DMS 273 (cell line): ENCODE data around the gene CFAP251.
A peak's percentile ranks its signal among the peaks of the same experiment; 100 is the strongest.
"Not testable (repeated sequence)": the region's sequence is repeated elsewhere in the genome, so short reads cannot be mapped to it uniquely, and the experiment has no call there.

Experiments
- DNase-seq: peaks from one replicate; lab custom pipeline; 2025; ENCODE audit not compliant: unreplicated experiment; lab: John Stamatoyannopoulos, UW

The CFAP251 gene

DNA sequence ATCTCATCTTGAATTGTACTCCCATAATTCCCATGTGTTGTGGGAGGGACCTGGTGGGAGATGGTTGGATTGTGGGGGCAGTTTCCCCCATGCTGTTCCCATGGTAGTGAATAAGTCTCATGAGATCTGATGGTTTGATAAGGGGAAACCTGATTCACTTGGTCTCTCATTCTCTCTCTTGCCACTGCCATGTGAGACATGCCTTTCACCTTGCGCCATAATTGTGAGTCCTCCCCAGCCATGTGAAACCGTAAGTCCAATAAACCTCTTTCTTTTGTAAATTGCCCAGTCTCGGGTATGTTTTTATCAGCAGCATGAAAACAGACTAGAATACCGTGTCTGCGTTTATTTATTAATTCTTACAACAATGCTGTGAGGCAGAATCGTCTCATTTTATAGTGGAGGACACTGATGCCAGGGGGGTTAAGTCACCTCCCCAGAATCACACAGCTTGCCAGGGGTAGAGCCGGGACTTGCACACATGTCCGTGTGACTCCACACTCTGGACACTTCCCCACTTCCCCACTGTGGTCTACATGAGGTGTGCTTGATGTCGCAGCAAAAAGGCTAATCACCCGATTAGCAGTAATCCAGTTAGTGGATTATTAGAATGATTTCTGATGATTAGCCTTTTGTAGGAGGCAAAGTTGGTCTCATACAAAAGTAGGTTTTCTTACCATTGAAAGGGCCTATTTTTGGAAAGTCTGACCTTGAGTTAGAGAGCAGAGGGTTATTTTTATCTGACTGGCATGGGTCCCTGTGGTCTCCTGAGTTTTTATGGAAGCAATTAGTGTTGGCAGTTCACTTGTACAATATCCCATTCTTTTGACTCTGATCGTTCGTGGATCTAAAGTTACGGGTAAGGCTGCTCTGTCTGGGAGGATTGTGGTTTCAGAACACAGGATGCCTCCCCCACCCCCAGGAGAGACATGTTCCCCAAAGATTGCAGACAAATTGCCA lies 55.9 kb downstream of the CFAP251 start:
- DNase-seq: no peak

DNA sequence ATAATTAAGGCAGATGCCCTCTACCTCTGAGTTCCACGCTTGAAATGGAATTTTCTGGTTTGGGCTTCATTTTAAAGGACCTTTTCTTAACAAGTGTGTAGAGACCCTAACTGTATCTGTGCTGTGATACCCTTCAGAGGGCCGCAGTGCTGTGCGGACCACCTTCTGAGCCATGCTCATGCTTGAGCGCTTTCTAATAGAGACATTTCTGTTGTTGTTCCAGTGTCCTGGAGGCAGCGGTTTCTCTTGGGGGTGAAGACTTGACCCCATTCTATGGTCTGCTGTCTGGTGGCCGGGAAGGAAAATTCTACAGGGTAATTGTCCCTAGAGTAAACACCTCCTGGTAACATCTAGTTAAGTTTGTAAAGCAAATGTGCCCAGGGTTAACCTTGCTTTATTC lies 56.6 kb downstream of the CFAP251 start:
- DNase-seq: no peak

DNA sequence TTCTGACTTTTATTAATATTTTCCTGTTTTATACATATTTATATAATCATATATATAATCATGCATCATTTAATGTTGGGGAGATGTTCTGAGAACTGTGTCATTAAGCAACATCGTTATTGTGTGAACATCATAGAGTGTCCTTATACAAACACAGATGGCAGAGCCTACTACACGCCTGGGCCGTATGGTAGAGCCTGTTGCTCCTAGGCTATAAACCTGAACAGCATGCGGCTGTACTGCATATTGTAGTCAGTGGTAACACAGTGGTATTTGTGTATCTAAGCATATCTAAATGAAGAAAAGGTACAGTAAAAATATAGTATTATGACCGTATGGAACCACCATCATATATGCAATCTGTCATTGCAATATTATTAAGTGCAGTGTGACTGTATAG lies 58.6 kb downstream of the CFAP251 start:
- no peak for DNase-seq

DNA sequence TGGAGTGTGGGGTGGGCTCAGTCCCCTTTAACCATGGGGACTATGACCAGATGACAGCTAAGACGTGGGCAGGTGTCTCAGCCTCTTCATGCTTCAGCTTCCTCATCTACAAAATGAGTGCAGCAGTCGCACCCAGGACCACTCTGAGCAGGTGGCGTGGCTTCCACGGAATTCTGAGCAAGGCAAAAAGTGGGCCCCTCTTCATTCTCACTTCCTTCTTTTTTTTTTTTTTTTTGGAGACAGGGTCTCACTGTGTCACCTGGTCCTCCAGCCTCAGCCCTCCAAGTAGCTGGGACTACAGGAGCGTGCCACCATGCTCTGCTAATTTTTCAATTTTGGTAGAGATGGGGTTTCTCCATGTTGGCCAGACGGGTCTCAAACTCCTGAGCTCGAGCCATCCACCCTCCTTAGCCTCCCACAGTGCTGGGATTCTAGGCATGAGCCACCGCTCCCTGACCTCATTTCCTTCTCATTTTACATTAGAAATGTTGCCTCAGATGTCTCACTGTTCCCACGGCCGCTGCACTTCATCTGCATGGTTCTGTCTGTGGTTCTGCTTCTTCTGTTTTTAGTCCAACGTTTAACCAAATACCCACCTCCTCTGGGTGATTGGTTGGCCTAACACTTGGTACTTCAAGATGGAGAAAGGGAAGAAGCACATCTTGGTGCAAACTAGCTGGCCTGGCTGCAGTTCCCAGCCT lies 61.9 kb downstream of the CFAP251 start:
- DNase-seq: no peak

DNA sequence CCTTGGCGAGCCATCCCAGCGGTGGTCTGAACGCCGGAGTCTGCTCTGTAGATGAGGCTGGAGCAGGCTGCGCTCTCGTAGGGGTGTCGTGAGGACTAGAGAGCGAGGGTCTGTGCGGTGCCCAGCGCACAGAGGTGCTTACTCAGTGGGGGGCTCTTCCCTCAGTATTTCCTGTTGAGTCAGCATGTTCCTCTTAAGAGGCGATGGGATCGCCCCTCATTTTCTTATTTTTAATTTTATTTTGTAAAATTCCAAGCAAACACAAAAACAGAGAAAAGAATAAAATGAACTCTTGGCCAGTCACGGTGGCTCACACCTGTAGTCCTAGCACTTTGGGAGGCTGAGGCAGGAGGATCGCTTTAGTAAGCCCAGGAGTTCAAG lies 62.5 kb downstream of the CFAP251 start:
- DNase-seq: no peak

DNA sequence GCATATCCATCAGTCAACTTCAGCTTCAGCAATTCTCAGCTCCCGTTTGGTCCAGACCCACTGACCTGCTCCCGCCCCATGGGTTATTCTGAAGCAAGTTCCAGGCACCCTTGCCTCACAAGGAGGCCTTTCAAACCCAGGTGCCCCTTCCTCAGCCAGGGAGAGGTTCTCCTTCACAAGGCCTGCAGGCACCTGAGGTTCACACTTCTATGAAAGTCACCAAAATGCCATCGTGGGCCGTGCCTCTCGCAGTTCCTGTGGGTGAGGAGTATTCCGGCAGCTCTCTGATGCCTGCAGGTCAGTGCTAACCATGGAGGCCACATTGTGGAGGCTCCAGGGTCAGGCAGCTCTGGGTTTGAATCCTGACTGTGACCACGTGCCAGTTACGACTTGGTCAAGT lies 63.1 kb downstream of the CFAP251 start:
- no peak for DNase-seq

DNA sequence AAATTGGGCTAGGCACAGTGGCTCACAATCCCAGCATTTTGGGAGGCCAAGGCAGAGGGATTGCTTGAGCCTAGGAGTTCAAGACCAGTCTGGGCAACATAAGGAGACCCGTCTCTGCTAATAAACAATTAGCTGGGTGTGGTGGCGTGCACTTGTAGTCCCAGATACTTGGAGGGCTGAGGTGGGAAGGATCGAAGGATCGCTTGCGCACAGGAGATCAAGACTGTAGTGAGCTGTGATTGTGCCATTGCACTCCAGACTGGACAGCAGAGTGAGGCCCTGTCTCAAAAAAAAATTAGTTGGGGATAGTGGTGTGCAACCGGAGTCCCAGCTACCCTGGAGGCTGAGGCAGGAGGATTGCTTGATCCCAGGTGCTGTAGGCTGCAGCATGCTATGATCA lies 64.6 kb downstream of the CFAP251 start:
- DNase-seq: no peak

DNA sequence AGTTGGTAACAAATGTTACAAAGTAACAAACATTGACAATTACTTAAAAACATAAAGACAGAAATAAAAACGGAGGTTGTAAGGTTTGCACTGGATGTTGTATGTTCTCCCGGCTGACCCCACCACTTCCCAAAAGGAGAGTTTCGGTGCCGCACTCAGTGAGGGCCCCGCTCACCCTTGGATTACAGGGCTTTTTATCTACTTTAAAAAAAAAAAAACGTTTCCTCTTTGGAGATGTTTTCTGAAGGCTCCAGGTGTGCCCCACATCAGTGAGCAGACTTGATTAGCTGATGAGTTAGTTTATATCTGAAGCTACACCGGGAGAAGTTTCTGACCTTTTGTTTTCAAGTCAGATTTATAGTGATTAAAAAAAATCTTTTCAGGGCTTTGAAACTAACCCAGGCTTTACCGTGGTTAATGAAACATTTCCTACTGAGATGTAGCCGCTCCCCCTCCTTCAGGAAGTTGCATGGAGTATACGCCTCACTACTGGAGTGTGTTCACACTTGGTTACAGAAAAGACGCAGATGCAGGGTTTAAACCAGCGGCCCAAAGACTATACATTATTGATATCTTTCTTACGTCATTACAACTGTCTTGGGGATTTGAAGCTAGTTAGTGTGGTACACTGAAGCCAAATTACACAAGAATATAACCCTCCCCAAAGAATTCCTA lies 65.3 kb downstream of the CFAP251 start:
- DNase-seq: no peak

DNA sequence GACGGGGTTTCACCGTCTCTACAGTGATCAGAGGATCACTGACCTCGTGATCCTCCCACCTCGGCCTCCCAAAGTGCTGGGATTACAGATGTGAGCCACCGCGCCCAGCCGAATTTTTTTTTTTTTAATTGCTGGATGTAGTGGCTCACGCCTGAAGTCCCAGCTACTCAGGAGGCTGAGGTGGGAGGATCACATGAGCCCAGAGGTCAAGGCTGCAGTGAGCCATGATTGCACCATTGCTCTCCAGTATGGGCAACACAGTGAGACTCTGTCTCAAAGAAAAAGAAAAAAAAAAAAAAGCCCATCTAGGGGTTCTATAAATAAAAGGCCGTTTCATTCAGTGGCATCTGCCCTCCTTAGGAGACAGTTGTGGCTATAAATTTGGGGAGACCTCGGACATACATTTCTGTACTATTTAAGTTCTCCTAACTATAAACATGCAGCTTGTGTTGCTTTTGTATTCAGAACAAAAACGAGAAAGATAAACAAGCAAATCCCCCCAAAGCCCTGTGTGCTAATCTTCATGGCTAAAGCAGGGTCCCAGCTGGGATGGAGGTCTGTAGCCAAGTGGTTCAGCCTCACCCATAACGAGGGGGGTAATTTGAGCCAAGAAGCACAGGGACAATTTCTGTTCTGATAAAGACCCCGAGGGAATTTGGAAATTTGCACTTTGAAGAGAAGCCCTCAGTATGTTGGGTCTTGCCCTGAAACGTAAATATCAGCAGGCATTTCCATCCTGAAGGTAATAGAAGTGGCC lies 68.3 kb downstream of the CFAP251 start:
- DNase-seq: no peak

DNA sequence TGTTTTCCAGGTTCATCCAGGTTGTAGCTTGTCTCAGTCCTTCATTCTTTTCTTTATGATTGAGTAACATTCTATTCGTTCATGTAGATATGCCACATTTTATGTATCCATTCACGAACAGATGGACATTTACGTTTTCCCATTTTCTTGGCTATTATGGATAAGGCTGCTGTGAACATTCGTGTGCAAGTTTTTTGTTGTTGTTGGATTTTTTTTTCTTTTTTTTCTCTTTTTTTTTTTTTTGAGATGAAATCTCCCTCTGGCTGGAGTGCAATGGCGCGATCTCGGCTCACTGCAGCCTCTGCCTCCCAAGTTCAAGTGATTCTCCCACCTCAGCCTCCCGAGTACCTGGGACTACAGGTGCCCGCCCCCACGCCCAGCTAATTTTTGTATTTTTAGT lies 70.1 kb downstream of the CFAP251 start:
- not testable (repeated sequence) for DNase-seq

DNA sequence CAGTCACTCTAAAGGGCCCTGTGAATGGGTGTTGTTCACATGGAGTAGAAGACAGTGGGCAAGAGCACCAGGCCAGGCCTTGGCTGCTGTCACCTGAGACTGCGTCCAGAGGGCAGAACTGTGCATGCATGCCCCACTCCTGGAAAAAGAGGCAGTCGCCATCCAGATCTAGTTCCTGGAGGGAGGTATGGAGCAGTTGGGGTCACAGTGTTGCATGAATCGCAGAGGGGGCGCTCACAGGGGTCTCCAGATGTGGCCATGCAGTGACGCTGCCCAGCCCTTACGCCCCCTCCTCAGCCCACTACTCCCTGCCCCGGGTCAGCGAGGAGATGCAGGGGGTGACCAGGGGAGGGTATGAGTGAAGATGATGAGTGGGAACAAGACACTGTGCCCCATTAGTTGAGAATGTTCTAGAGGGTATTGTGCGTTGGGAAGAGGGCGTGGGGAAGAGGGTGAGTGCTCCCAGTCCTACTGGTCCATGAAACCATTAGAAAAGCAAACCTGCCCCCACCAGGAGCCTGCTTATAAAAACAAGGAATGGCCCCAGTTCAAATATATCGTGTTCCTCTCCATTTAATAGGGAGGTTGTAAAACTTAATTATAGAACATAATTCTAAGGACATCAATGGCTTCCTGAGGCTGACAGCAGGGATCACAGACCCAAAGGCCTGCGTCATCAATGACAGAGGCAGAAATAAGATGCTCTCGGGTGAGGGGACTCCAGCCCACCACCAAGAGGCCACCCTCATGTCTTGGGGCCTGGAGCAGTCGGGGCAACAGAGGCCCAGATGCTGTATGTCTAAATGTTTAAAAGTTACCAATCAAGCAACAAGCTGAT lies 71.1 kb downstream of the CFAP251 start:
- no peak for DNase-seq

DNA sequence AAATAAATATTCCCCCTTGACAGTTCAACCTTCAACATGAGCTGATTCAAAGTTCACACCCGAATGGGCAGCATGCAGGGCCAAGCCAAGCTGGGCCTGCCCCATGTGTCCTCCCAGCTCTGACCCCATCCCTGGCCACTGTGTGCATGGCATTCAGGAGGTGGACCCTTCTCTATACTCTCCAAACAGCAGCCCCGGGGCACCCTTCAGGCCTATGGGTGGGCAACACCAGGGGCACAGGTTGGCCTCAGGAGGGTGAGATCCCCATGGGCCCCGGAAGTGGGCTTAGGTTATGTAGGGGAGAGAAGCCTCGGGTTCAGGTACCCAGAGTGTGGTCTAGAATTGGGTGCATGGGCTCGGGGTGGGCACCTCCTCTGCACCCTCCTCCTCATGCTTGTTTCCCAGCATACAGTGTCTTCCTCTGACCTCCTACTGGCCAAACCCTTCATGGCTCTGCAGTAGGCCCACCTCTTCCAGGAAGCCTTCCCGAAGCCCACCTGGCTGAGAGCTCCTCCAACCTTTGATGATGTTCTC lies 71.8 kb downstream of the CFAP251 start:
- no peak for DNase-seq

DNA sequence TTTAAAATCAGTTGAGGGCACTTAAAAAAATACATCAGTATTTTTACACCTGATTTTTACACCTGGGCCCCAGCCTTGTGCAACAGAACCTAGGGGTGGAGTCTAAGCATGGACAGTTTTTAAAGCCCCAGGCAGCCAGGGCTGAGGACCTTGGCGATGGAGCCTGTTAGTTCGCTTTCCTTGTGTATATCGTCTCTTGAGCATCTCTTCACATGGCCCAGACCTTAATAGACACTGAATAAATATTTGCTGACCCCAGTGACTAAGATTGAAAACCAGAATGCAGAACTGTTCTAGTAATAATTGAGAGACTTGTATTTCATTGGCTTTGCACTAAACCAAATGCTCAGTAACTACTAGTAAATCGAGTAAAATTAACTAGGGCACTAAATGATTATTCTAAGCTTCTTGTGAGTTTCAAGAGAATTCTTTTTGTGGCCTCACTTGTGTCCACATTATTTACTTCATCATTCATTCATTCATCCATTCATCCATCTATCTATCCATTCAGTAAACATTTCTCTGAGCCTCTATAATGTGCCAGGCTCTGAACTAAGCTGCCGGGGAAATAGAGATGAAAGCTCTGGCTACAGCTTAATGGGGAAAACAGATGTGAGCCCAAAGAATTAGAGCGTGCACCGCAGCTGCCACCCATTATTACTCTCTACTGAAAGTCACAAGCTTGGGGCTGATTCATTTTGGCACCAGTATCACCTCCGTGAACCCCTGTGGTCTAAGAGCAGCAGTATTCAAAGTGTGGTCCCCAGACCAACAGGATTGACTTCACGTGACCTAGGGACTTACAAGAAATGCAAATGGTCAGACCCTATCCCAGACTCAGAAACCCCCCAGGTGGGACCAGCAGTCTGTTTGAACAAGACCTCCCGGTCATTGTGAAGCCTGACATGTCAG lies 72.6 kb downstream of the CFAP251 start:
- DNase-seq: peak; percentile 39

DNA sequence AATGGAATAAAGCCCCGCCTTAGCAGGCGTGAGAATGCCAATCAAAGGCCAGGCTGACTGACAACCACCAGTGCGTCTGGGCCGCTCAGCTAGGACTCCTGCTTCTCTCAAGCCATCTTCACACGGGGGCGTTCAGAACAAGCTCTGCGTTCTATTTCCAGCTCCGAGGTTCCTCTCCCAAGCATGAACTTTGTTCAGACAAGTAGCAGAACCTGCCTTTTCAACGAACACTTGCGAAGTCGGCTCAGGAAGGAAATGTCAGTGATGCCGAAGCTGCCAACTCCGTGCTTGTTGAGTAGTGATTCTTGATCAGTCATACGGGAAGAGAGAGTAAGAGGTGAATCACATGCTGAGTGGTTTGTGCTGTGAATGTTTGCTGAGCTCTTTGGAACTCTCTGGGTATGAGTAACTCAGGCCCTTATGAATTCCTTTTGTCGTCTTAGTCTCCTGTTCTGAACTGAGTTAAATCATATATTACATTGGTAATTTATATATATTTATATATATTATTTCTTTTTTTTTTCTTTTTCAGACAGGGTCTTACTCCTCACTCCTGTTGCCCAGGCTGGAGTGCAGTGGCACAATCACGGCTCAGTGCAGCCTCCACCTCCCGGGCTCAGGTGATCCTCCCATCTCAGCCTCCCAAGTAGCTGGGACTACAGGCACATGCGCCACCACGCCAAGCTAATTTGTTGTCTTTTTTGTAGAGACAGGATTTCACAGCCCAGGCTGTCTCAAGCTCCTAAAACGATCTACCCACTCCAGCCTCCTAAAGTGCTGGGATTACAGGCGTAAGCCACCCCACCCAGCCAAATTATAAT lies 73.9 kb downstream of the CFAP251 start:
- no peak for DNase-seq

DNA sequence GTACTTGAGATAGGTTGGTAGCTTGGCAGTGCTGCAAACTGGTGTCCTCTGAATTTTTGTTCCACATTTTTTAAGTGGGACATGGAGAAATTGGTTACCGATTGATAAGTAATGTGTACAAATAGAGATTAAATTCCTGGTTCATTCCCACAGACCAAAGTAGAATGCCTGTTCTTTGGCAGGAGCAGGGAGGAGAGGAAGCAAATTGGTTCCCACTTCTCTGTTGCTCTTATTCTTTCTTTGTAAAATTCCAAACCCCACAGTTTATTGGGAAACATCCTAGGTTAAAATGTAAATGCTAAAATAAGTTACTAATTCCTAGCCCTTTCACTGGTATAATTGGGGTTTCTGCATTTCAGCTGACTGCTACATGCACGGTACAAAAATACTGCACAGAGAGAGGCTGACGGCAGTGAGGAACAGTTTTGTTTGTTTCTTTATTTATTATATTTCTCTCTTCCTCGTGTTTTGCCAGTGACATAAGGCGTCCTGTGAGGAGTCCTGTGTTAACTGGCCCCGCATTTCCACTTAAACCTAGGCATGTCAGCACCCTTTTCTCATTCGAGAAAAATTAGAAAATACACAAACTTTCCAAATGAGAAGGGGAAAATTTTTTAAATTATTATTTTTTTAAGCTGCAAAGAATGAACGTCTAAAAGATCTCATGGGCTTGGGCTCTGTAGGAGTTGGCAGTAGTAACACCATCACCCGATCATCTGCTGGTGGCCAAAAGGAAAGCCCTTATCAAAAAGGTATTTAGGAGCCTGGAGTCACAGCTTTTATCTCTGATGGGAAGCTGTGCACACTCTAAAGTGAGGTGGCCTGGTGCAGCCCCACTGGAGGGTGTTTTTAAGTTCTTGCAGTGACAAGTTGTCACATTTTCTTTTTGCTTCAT lies 77.9 kb downstream of the CFAP251 start:
- DNase-seq: no peak

DNA sequence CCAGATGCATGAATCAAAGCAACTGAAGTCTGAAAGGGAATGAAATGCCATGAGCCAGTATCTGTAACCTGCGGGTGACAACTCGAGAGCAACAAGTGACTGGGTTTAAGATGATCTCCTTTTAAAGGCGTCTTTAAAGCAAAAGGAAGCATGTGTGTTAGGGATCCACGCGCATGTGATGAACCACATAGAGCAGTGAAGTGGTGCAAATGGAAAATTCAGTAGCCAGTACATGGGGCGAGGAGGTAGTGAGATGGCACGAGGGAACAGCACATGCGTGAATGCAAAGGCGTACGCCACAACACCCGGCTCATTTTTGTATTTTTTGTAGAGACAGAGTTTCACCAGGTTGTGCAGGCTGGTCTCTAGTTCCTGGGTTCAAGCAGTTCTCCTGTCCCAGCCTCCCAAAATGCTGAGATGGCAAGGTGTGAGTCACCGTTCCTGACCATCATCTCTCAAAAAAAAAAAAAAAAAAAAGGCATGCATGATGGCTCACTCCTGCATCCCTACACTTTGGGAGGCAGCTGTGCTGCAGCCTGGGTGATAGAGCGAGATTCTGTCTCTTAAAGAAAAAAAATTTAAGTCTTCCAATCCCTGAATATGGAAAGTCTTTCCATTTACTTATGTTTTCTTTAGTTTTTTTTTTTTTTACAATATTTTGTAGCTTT lies 78.7 kb downstream of the CFAP251 start:
- no peak for DNase-seq
